GM12878 (cell line): ENCODE data around the gene SERPINB5. TPM values are rescaled to one million over a fixed set of nuclear protein-coding genes. Genes with fewer than 3 reads are reported as not detected.

Experiments
- ATAC-seq: fragments of 200-7000 bp; cut with Tn5 transposase; 3 replicates; pipeline ENCODE4 v1.9.1; 2020; ENCODE audit warnings: mild to moderate bottlenecking, moderate library complexity
- BruUV-seq: library from RNA; stranded (reverse); fragments of 400-500 nt; replicated peaks from 2 replicates; lab custom pipeline; 2021; lab: Mats Ljungman, UMichigan
- CTCF ChIA-PET: fragments of 300-600 bp; sonication (Branson Sonifier 250); formaldehyde crosslinking; extraction: SDS; loops from one replicate; lab custom pipeline; 2021; ENCODE audit warnings: inconsistent platforms; lab: Yijun Ruan, JAX
- POLR2A ChIA-PET: fragments of 350-600 bp; formaldehyde crosslinking; extraction: SDS; loops from one replicate; lab custom pipeline; 2021; ENCODE audit warnings: inconsistent platforms; lab: Charles Lee
- RAD21 ChIA-PET: fragments of 300-600 bp; sonication (Branson Sonifier 250); formaldehyde crosslinking; loops from one replicate; lab custom pipeline; 2023; ENCODE audit warnings: antibody characterized with exemption; ENCODE audit not compliant: unreplicated experiment; lab: Charles Lee
- SMC1A ChIA-PET: fragments of 300-600 bp; sonication (Branson Sonifier 250); formaldehyde crosslinking; loops from one replicate; lab custom pipeline; 2023; ENCODE audit not compliant: unreplicated experiment, uncharacterized antibody; lab: Charles Lee
- DNase-seq: peaks from one replicate; pipeline ENCODE4 v3.0.0-alpha.2; 2011; ENCODE audit warnings: low read depth, low spot score
- FAIRE-seq: peaks from 3 replicates; lab custom pipeline; 2011; peaks lifted over from hg19 to GRCh38; lab: Jason Lieb, UNC
- H2AFZ ChIP-seq: 2 replicates; pipeline ENCODE4 v1.6.0; 2011; ENCODE audit warnings: low read depth, low read length, control low read depth; ENCODE audit not compliant: control insufficient read depth
- H3K27ac ChIP-seq: 2 replicates; pipeline ENCODE4 v1.5.1; 2011; ENCODE audit warnings: control low read depth; ENCODE audit not compliant: control insufficient read depth, insufficient read depth
- H3K27me3 ChIP-seq, 2 experiments: replicated peaks in 1 of 2; 2 replicates each; pipeline versions ENCODE4 v1.6.0 to v1.6.1; 2011; ENCODE audit warnings: low read length in 1 of 2; ENCODE audit not compliant: control insufficient read depth in 2 of 2, insufficient read depth in 2 of 2
- H3K36me3 ChIP-seq, 2 experiments: 2 replicates each; pipeline ENCODE4 v1.5.1; 2011; ENCODE audit warnings: low read length in 1 of 2; ENCODE audit not compliant: control insufficient read depth in 2 of 2, insufficient read depth in 2 of 2
- H3K4me1 ChIP-seq: 2 replicates; pipeline ENCODE4 v1.6.1; 2011; ENCODE audit warnings: mild to moderate bottlenecking, low read length, moderate library complexity, mixed read lengths; ENCODE audit not compliant: control insufficient read depth, insufficient read depth
- H3K4me2 ChIP-seq: 2 replicates; pipeline ENCODE4 v1.6.0; 2011; ENCODE audit warnings: control low read depth; ENCODE audit not compliant: control insufficient read depth, insufficient read depth
- H3K4me3 ChIP-seq: fragments of 200-600 bp; sonication (generic); 2 replicates; pipeline ENCODE4 v1.5.1; 2016
- H3K79me2 ChIP-seq: 2 replicates; pipeline ENCODE4 v1.6.0; 2011; ENCODE audit warnings: low read length; ENCODE audit not compliant: control insufficient read depth, insufficient read depth
- H3K9ac ChIP-seq: 2 replicates; pipeline ENCODE4 v1.8.0; 2011; ENCODE audit warnings: low read length, control low read depth, mixed read lengths; ENCODE audit not compliant: control insufficient read depth, insufficient read depth
- H3K9me3 ChIP-seq: replicated peaks from 3 replicates; pipeline ENCODE4 v1.5.1; 2011; ENCODE audit warnings: mild to moderate bottlenecking, low read length; ENCODE audit not compliant: control insufficient read depth, insufficient read depth
- H4K20me1 ChIP-seq: 2 replicates; pipeline ENCODE4 v1.6.0; 2011; ENCODE audit not compliant: control insufficient read depth, insufficient read depth
- CBX5 ChIP-seq: sonication (generic); IDR thresholded peaks from 2 replicates; pipeline ENCODE4 v1.6.1; 2016; ENCODE audit warnings: low read depth, moderate library complexity, mild to moderate bottlenecking, inconsistent platforms
- EP300 ChIP-seq, 2 experiments: fragments of 150-350 bp in 1 of 2; IDR thresholded peaks; 2 replicates each; pipeline ENCODE4 v1.6.1; 2011 to 2012; ENCODE audit warnings: low read depth in 2 of 2, low read length in 2 of 2, borderline replicate concordance in 1 of 2, improper control_type of control experiment in 1 of 2, inconsistent platforms in 1 of 2; ENCODE audit not compliant: control insufficient read depth in 1 of 2
- HCFC1 ChIP-seq: fragments of 150-350 bp; IDR thresholded peaks from 2 replicates; pipeline ENCODE4 v1.6.1; 2014; ENCODE audit warnings: low read length
- KAT2A ChIP-seq: conservative IDR thresholded peaks from 2 replicates; pipeline ENCODE4 v1.6.1; 2011; ENCODE audit warnings: low read depth, low read length; ENCODE audit not compliant: control insufficient read depth
- MTA2 ChIP-seq: fragments of 450-650 bp; IDR thresholded peaks from 2 replicates; pipeline ENCODE4 v1.6.1; 2016; ENCODE audit warnings: low read depth, mild to moderate bottlenecking, moderate library complexity
- SP1 ChIP-seq: IDR thresholded peaks from one replicate; pipeline ENCODE4 v1.6.1; 2011; ENCODE audit warnings: low read depth, low read length
- STAT3 ChIP-seq: IDR thresholded peaks from 2 replicates; pipeline ENCODE4 v1.6.1; 2011; ENCODE audit warnings: low read depth, low read length, improper control_type of control experiment
- ZNF217 ChIP-seq: fragments of 450-650 bp; IDR thresholded peaks from 2 replicates; pipeline ENCODE4 v1.6.1; 2017; ENCODE audit warnings: antibody characterized with exemption, mild to moderate bottlenecking
- WGBS: methylation state at CpG from one replicate; pipeline ENCODE4 v1.1.6; 2016; ENCODE audit warnings: low lambda C conversion rate; ENCODE audit not compliant: insufficient replicate concordance, insufficient coverage; ENCODE audit errors: missing lambda C conversion rate; 5-methylcytosine and 5-hydroxymethylcytosine counted together
- in situ Hi-C: fragments of 300-500 bp; cut with MboI; formaldehyde crosslinking; loops from 9 replicates; pipeline ENCODE4 v1.14.3; 2018; ENCODE audit warnings: mixed read lengths
- intact Hi-C: fragments of 100-400 bp; cut with micrococcal nuclease; formaldehyde crosslinking; loops from one replicate; pipeline ENCODE4 v1.14.2; 2022; ENCODE audit not compliant: unreplicated experiment
- polyA plus RNA-seq, 11 experiments: library from polyadenylated mRNA; depleted of rRNA in 4 of 11; unstranded in 6 of 11; stranded (reverse) in 5 of 11; fragments of >200 nt; fragmentation: Nextera tagmentation in 4 of 11; fragmentation: Illumina TruSeq in 1 of 11; extraction: Ambion mirVana in 4 of 11; extraction: Trizol in 1 of 11; gene quantifications; 1 replicate in 1 of 11; 2 replicates in 10 of 11; pipeline versions ENCODE4 v1.2.1 to v1.2.3, GENCODE V29; 2011 to 2016; ENCODE audit warnings: inconsistent platforms in 2 of 11, missing spikeins in 2 of 11, low read depth in 1 of 11
- total RNA-seq, 4 experiments: library from RNA; depleted of rRNA in 3 of 4; stranded (reverse); fragments of >200 nt in 3 of 4; fragmentation: Illumina TruSeq in 1 of 4; extraction: Trizol in 1 of 4; gene quantifications; 2 replicates each; pipeline versions ENCODE4 v1.2.1 to v1.2.3, GENCODE V29; 2013 to 2021
- TF ChIP-seq, protein P1 (sequence below): IDR thresholded peaks from 2 replicates; pipeline ENCODE4 v1.6.1; 2012; ENCODE audit warnings: improper control_type of control experiment, low read depth, low read length; ENCODE audit not compliant: insufficient replicate concordance
- TF ChIP-seq, protein P2 (sequence below): fragments of 450-650 bp; IDR thresholded peaks from 2 replicates; pipeline ENCODE4 v1.6.1; 2017; ENCODE audit warnings: mild to moderate bottlenecking, low read depth, inconsistent platforms; ENCODE audit not compliant: poor library complexity, severe bottlenecking

Gene SERPINB5
- total and polyA plus RNA-seq, 10 of the 15 experiments (the other 5 are each of a cell fraction or from before 2014, with no cell fraction given), result 0.03 to 0.04 TPM; not detected in 8

DNA sequence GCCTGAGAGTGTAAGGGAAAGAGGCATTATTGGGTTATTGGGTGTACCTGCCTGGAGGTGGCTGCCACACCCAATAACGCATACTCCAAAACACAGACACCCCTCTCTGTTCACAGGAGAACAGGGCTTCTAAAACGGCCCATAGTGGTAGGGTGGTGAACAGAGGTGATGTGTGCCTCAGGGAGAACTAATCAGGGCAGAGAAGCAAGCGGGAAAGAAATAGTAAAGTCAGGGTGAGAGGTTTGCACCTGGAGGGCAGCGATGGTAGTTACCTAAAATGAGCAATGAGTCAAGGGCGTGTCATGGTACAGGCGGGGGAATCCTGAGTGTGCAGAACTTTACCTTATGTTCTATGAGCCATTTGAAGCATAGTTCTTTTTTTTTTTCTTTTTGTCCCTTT lies 32.9 kb upstream of the SERPINB5 start:
- Histone ChIP-seq H3K9ac (no peak overlapping the region), H3K36me3 (no peaks in the 10 kb centered on the region), H3K9me3 (no peaks in the 10 kb centered on the region), H3K4me1 (no peaks in the 10 kb centered on the region), H3K4me3 (no peak overlapping the region), H2AFZ (no peak overlapping the region)
- CTCF ChIA-PET, result interaction anchor here (0.5 to 1.4 kb wide), 3 partner anchors 13 to 476 kb away, joined by 3 read pairs; no protein-coding TSS in a partner anchor
- intact Hi-C loops, result no loop called here
- 67% methylated on average over 6 of the region's 6 CpGs for WGBS
- TF ChIP-seq, protein P1, sequence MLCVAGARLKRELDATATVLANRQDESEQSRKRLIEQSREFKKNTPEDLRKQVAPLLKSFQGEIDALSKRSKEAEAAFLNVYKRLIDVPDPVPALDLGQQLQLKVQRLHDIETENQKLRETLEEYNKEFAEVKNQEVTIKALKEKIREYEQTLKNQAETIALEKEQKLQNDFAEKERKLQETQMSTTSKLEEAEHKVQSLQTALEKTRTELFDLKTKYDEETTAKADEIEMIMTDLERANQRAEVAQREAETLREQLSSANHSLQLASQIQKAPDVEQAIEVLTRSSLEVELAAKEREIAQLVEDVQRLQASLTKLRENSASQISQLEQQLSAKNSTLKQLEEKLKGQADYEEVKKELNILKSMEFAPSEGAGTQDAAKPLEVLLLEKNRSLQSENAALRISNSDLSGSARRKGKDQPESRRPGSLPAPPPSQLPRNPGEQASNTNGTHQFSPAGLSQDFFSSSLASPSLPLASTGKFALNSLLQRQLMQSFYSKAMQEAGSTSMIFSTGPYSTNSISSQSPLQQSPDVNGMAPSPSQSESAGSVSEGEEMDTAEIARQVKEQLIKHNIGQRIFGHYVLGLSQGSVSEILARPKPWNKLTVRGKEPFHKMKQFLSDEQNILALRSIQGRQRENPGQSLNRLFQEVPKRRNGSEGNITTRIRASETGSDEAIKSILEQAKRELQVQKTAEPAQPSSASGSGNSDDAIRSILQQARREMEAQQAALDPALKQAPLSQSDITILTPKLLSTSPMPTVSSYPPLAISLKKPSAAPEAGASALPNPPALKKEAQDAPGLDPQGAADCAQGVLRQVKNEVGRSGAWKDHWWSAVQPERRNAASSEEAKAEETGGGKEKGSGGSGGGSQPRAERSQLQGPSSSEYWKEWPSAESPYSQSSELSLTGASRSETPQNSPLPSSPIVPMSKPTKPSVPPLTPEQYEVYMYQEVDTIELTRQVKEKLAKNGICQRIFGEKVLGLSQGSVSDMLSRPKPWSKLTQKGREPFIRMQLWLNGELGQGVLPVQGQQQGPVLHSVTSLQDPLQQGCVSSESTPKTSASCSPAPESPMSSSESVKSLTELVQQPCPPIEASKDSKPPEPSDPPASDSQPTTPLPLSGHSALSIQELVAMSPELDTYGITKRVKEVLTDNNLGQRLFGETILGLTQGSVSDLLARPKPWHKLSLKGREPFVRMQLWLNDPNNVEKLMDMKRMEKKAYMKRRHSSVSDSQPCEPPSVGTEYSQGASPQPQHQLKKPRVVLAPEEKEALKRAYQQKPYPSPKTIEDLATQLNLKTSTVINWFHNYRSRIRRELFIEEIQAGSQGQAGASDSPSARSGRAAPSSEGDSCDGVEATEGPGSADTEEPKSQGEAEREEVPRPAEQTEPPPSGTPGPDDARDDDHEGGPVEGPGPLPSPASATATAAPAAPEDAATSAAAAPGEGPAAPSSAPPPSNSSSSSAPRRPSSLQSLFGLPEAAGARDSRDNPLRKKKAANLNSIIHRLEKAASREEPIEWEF, result no peak
- no peak for TF ChIP-seq HCFC1
- TF ChIP-seq KAT2A, result no peak
- no peak for TF ChIP-seq CBX5
- TF ChIP-seq, protein P2, sequence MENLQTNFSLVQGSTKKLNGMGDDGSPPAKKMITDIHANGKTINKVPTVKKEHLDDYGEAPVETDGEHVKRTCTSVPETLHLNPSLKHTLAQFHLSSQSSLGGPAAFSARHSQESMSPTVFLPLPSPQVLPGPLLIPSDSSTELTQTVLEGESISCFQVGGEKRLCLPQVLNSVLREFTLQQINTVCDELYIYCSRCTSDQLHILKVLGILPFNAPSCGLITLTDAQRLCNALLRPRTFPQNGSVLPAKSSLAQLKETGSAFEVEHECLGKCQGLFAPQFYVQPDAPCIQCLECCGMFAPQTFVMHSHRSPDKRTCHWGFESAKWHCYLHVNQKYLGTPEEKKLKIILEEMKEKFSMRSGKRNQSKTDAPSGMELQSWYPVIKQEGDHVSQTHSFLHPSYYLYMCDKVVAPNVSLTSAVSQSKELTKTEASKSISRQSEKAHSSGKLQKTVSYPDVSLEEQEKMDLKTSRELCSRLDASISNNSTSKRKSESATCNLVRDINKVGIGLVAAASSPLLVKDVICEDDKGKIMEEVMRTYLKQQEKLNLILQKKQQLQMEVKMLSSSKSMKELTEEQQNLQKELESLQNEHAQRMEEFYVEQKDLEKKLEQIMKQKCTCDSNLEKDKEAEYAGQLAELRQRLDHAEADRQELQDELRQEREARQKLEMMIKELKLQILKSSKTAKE, result no peak
- no peak for TF ChIP-seq STAT3
- no peak for TF ChIP-seq MTA2
- TF ChIP-seq EP300 (IDR thresholded peaks at IDR 0.05; ENCODE audit: borderline replicate concordance in 1 of 2, control insufficient read depth in 1 of 2, low read depth in 2 of 2, low read length in 2 of 2), result no peak
- no peak for TF ChIP-seq ZNF217
- TF ChIP-seq SP1, result no peak
- TF ChIP-seq, all 136 proteins: peak for 0
- no peak overlapping the region for H3K4me2 ChIP-seq
- H3K27ac ChIP-seq, result no peak overlapping the region
- ChIA-PET RAD21 (interaction anchor here (1.5 kb wide), 1 partner anchor 427 kb away, joined by 5 read pairs; no protein-coding TSS in a partner anchor), SMC1A (no interaction called here), POLR2A (no interaction called here)
- DNase-seq (no peak), ATAC-seq (no peak), FAIRE-seq (no peak)
- in situ Hi-C loops, result loop anchor here (5.0 kb wide), 1 partner anchor 427 kb away; no protein-coding TSS in a partner anchor
- no peaks in the 10 kb centered on the region for H4K20me1 ChIP-seq
- H3K27me3 ChIP-seq, result no peaks in the 10 kb centered on the region
- BruUV-seq, result no TSS peak
- no peaks in the 10 kb centered on the region for H3K79me2 ChIP-seq
